ENCODE data around the gene PTPRR.

The PTPRR gene

GRCh38 chr12:70638639-70639360, 281.7 kb downstream of the PTPRR start:
- no peak for DNase-seq

- no peak for DNase-seq
Measured at GRCh38 chr12:70637303-70638085, 283.0 kb downstream of the PTPRR start, which contains the start of gene PTPRB. Gene PTPRB (minus strand): TSS chr12:70637429. CDS start chr12:70637395, 34 bp downstream.

GRCh38 chr12:70635755-70636154, 284.8 kb downstream of the PTPRR start:
- DNase-seq = no peak

- no peak for DNase-seq
Measured at GRCh38 chr12:70628701-70629480, 291.6 kb downstream of the PTPRR start.

- DNase-seq = no peak
Measured at GRCh38 chr12:70627677-70628076, 292.9 kb downstream of the PTPRR start.

GRCh38 chr12:70626180-70626579, 294.4 kb downstream of the PTPRR start:
- no peak for DNase-seq

- no peak for DNase-seq
Measured at GRCh38 chr12:70619471-70620152, 300.9 kb downstream of the PTPRR start.

- no peak for DNase-seq
Measured at GRCh38 chr12:70618371-70618770, 302.2 kb downstream of the PTPRR start.

- DNase-seq = no peak
Measured at GRCh38 chr12:70617450-70617849, 303.1 kb downstream of the PTPRR start.

GRCh38 chr12:70615174-70615866, 305.2 kb downstream of the PTPRR start:
- DNase-seq = no peak

GRCh38 chr12:70609739-70610491, 310.6 kb downstream of the PTPRR start:
- no peak for DNase-seq

- no peak for DNase-seq
Measured at GRCh38 chr12:70609203-70609602, 311.3 kb downstream of the PTPRR start.

GRCh38 chr12:70608184-70608583, 312.4 kb downstream of the PTPRR start:
- no peak for DNase-seq

- DNase-seq = no peak
Measured at GRCh38 chr12:70607107-70607506, 313.4 kb downstream of the PTPRR start.

GRCh38 chr12:70605976-70606375, 314.6 kb downstream of the PTPRR start:
- no peak for DNase-seq

GRCh38 chr12:70604662-70605061, 315.9 kb downstream of the PTPRR start:
- no peak for DNase-seq

GRCh38 chr12:70603044-70603443, 317.5 kb downstream of the PTPRR start:
- no peak for DNase-seq

GRCh38 chr12:70598467-70599193, 321.9 kb downstream of the PTPRR start:
- DNase-seq = no peak

- DNase-seq = no peak
Measured at GRCh38 chr12:70592664-70593063, 327.9 kb downstream of the PTPRR start.

- no peak for DNase-seq
Measured at GRCh38 chr12:70590549-70591226, 329.9 kb downstream of the PTPRR start.
